ENCODE data around the gene FGR. TPM values are rescaled to one million over a fixed set of nuclear protein-coding genes. Genes with fewer than 3 reads are reported as not detected.

The FGR gene
- total RNA-seq, 2 experiments from 2014 or later = 0.51 to 0.56 TPM

GRCh38 chr1:27601771-27602461, 33.1 kb downstream of the FGR start:
- TF ChIP-seq CTCF (IDR thresholded peaks at IDR 0.05) = no peak
- ChIA-PET POLR2A (interaction anchor here (0.9 to 1.8 kb wide), 4 partner anchors 43 to 122 kb away, joined by 3 to 4 read pairs (median 3); no protein-coding TSS in a partner anchor), CTCF (interaction anchor here (0.7 to 25.3 kb wide), 13 partner anchors 9 to 206 kb away, joined by 3 to 533 read pairs (median 4); partner anchors contain the start of gene IFI6)
- ATAC-seq (no peak), DNase-seq (peak; percentile 36)
- H3K9me3 Mint-ChIP-seq = no peaks in the 10 kb centered on the region
- peak overlapping the region; percentile 25 for H3K27ac Mint-ChIP-seq
- intact Hi-C loops (cut with micrococcal nuclease) = loop anchor here (10.0 kb wide), 1 partner anchor 123 kb away; the partner anchor contains the start of gene FAM76A
- H3K4me3 Mint-ChIP-seq = peak overlapping the region; percentile 80
- no peaks in the 10 kb centered on the region for H3K27me3 Mint-ChIP-seq
- H3K4me1 Mint-ChIP-seq (ENCODE audit: low read depth) = peaks cover 45% of the 10 kb centered on the region
- no peaks in the 10 kb centered on the region for H3K36me3 Mint-ChIP-seq (ENCODE audit: low read depth)

DNA sequence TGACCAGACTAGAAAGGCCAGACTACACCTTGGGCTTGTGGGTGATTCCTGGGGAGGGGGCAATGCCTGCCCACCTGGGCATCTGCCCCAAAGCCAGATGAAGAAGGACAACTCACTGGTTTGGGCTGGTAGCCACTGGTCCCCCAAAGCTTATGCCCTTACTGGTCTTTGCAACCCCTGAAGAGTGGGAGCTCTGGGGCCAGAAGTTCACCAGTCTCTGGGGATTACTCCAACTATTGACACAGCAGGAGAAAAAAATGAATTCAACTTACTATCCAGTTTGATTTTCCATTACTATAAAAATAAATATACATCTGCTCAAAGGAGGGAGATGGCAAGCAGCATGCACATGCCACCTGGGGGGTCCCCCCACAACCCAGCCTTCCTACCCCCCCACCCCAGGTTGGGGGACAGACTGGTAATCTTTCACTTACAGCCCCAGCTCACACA, 33.6 kb downstream of the FGR start:
- peaks cover 40% of the 10 kb centered on the region for H3K4me1 Mint-ChIP-seq (ENCODE audit: low read depth)
- peak overlapping the region; percentile 25 for H3K27ac Mint-ChIP-seq
- DNase-seq (no peak), ATAC-seq (no peak)
- H3K9me3 Mint-ChIP-seq = no peaks in the 10 kb centered on the region
- intact Hi-C loops (cut with micrococcal nuclease) = loop anchor here (10.0 kb wide), 1 partner anchor 123 kb away; the partner anchor contains the start of gene FAM76A
- TF ChIP-seq CTCF (IDR thresholded peaks at IDR 0.05) = no peak
- no peaks in the 10 kb centered on the region for H3K36me3 Mint-ChIP-seq (ENCODE audit: low read depth)
- ChIA-PET POLR2A (interaction anchor here (0.8 to 1.8 kb wide), 5 partner anchors 42 to 229 kb away, joined by 3 to 5 read pairs (median 3); partner anchors contain the start of gene PPP1R8), CTCF (interaction anchor here (0.8 to 25.3 kb wide), 17 partner anchors 9 to 305 kb away, joined by 3 to 533 read pairs (median 4); partner anchors contain the start of gene IFI6)
- no peaks in the 10 kb centered on the region for H3K27me3 Mint-ChIP-seq
- H3K4me3 Mint-ChIP-seq = peak overlapping the region; percentile 80

DNA sequence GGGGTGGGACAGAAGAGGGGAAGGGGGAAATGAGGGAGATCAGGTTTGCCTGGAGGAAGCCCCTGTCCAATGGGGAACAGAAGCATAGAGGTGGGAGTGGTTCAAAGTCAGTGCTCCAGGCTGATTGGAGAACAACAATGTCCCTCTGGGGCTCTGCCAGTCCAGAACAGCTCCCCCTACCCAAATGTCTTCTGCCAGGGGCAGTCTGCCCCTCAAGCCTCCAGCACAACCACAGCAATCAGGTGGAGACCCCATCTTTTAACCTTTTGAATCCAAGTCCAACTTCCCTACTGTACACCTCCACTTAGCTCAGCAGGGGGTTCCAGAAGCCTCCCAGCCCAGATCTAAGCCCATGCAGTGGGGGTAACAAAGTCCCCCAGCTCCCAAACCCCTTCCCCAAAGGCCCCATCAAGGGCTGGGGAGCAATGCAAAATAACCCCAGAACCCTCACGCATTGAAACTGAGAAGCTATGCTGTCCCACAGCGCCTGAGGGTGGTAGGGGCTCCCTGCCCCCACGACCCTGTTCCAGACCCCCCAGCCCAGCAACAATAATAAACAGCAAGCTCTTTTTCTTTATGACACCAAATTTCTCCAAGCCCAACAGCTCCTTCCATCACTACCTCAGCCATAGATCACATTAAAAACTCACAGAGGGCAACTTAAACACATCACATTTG, 34.3 kb downstream of the FGR start:
- no peak overlapping the region for H3K27ac Mint-ChIP-seq
- intact Hi-C loops (cut with micrococcal nuclease) = loop anchor here (10.0 kb wide), 1 partner anchor 124 kb away; the partner anchor contains the start of gene FAM76A
- H3K9me3 Mint-ChIP-seq = no peaks in the 10 kb centered on the region
- CTCF ChIA-PET = interaction anchor here (0.7 to 25.3 kb wide), 15 partner anchors 11 to 304 kb away, joined by 3 to 533 read pairs (median 4); partner anchors contain the start of gene IFI6
- ATAC-seq (no peak), DNase-seq (no peak)
- H3K36me3 Mint-ChIP-seq (ENCODE audit: low read depth) = no peaks in the 10 kb centered on the region
- POLR2A ChIA-PET = interaction anchor here (0.6 to 1.8 kb wide), 6 partner anchors 25 to 230 kb away, joined by 3 to 5 read pairs (median 3); partner anchors contain the start of gene PPP1R8
- H3K4me1 Mint-ChIP-seq (ENCODE audit: low read depth) = peaks cover 35% of the 10 kb centered on the region
- H3K27me3 Mint-ChIP-seq = no peaks in the 10 kb centered on the region
- no peak overlapping the region for H3K4me3 Mint-ChIP-seq
- TF ChIP-seq CTCF (IDR thresholded peaks at IDR 0.05) = no peak

GRCh38 chr1:27599605-27600497, 35.1 kb downstream of the FGR start:
- CTCF ChIA-PET = interaction anchor here (1.1 to 25.3 kb wide), 10 partner anchors 12 to 301 kb away, joined by 3 to 533 read pairs (median 4); partner anchors contain the start of gene IFI6
- peak overlapping the region; percentile 41 for H3K4me3 Mint-ChIP-seq

More at GRCh38 chr1:27599605-27600497, 35.1 kb downstream of the FGR start:
- no peak for TF ChIP-seq CTCF (IDR thresholded peaks at IDR 0.05)
- POLR2A ChIA-PET = interaction anchor here (0.6 to 1.6 kb wide), 4 partner anchors 26 to 73 kb away, joined by 3 to 6 read pairs (median 4); no protein-coding TSS in a partner anchor
- peaks cover 35% of the 10 kb centered on the region for H3K4me1 Mint-ChIP-seq (ENCODE audit: low read depth)
- peak overlapping the region; percentile 32 for H3K27ac Mint-ChIP-seq
- H3K36me3 Mint-ChIP-seq (ENCODE audit: low read depth) = no peaks in the 10 kb centered on the region
- H3K9me3 Mint-ChIP-seq = no peaks in the 10 kb centered on the region
- ATAC-seq (no peak), DNase-seq (peak; percentile 42)
- intact Hi-C loops (cut with micrococcal nuclease) = loop anchor here (5.0 to 10.0 kb wide), 2 partner anchors 78 to 125 kb away; partner anchors contain the start of gene FAM76A
- H3K27me3 Mint-ChIP-seq = no peaks in the 10 kb centered on the region
